GM18868 (cell line): ENCODE data around the gene ARL6IP1.
"Not testable (repeated sequence)": the region's sequence is repeated elsewhere in the genome, so short reads cannot be mapped to it uniquely, and the experiment has no call there.

Source experiments
- ATAC-seq: cut with Tn5 transposase; IDR thresholded peaks from one replicate; pipeline ENCODE4 v1.9.1; 2021; ENCODE audit warnings: mild to moderate bottlenecking, moderate library complexity; ENCODE audit not compliant: unreplicated experiment

Gene ARL6IP1

GRCh38 chr16:18800293-18800692 is 1.1 kb downstream of the ARL6IP1 start:
- ATAC-seq = no peak

GRCh38 chr16:18799500-18799899 is 1.8 kb downstream of the ARL6IP1 start:
- ATAC-seq = no peak

- ATAC-seq = no peak
Measured at GRCh38 chr16:18797746-18798145, 3.6 kb downstream of the ARL6IP1 start.

- no peak for ATAC-seq
Measured at GRCh38 chr16:18796377-18796776, 5.0 kb downstream of the ARL6IP1 start.

GRCh38 chr16:18792836-18793433 is 8.4 kb downstream of the ARL6IP1 start:
- no peak for ATAC-seq

GRCh38 chr16:18789850-18790706 is 11.3 kb downstream of the ARL6IP1 start, which contains the start of gene RPS15A:
TSS of gene RPS15A (minus strand) at chr16:18790334. CDS start at chr16:18789113, 1,221 bp downstream.
- ATAC-seq = peak; percentile 94

GRCh38 chr16:18789515-18789849 is 11.9 kb downstream of the ARL6IP1 start:
- no peak for ATAC-seq

GRCh38 chr16:18788828-18789514 is 12.4 kb downstream of the ARL6IP1 start:
- ATAC-seq = no peak

GRCh38 chr16:18784917-18785623 is 16.3 kb downstream of the ARL6IP1 start:
- ATAC-seq = no peak

GRCh38 chr16:18783430-18784341 is 17.7 kb downstream of the ARL6IP1 start:
- ATAC-seq = no peak

GRCh38 chr16:18782697-18783429 is 18.5 kb downstream of the ARL6IP1 start:
- no peak for ATAC-seq

GRCh38 chr16:18781232-18781631 is 20.1 kb downstream of the ARL6IP1 start:
- ATAC-seq = not testable (repeated sequence)

- ATAC-seq = not testable (repeated sequence)
Measured at GRCh38 chr16:18780460-18781026, 20.8 kb downstream of the ARL6IP1 start.

- not testable (repeated sequence) for ATAC-seq
Measured at GRCh38 chr16:18777664-18778063, 23.7 kb downstream of the ARL6IP1 start.

- ATAC-seq = not testable (repeated sequence)
Measured at GRCh38 chr16:18776334-18776733, 25.0 kb downstream of the ARL6IP1 start.

- not testable (repeated sequence) for ATAC-seq
Measured at GRCh38 chr16:18774651-18775050, 26.7 kb downstream of the ARL6IP1 start.

GRCh38 chr16:18772171-18772570 is 29.2 kb downstream of the ARL6IP1 start:
- ATAC-seq = not testable (repeated sequence)

- not testable (repeated sequence) for ATAC-seq
Measured at GRCh38 chr16:18770336-18770962, 30.9 kb downstream of the ARL6IP1 start.
